Stimulated activated memory B cell treated with anti-CD40 and anti-IgM and Interleukin-4, amounts not matched to agents 10 μg/mL and 1 μg/mL and 100 μg/mL, for 72 hours (primary cell): ENCODE data around the gene DCTN4.
A peak's percentile ranks its signal among the peaks of the same experiment; 100 is the strongest.

Experiments
- ATAC-seq: fragments of 150-1000 bp; cut with Tn5 transposase; 2 replicates; pipeline ENCODE4 v1.10.0; 2021
- H3K27ac Mint-ChIP-seq: one replicate; pipeline ENCODE4 v1.8.0; 2022; ENCODE audit warnings: mild to moderate bottlenecking, mixed read lengths
- H3K27me3 Mint-ChIP-seq: one replicate; pipeline ENCODE4 v1.8.0; 2022; ENCODE audit warnings: mixed read lengths
- H3K36me3 Mint-ChIP-seq: one replicate; pipeline ENCODE4 v1.8.0; 2022; ENCODE audit warnings: mixed read lengths
- H3K4me1 Mint-ChIP-seq: one replicate; pipeline ENCODE4 v1.8.0; 2022; ENCODE audit warnings: mixed read lengths
- H3K4me3 Mint-ChIP-seq: one replicate; pipeline ENCODE4 v1.8.0; 2022; ENCODE audit warnings: mild to moderate bottlenecking, moderate library complexity, mixed read lengths
- H3K9me3 Mint-ChIP-seq: one replicate; pipeline ENCODE4 v1.8.0; 2022; ENCODE audit warnings: mixed read lengths

Gene DCTN4

GRCh38 chr5:150781706-150782614, 23.1 kb upstream of the DCTN4 start:
- Mint-ChIP-seq H3K4me3 (no peak overlapping the region), H3K36me3 (peaks cover 6% of the 10 kb centered on the region), H3K27ac (no peak overlapping the region), H3K9me3 (peaks cover 4% of the 10 kb centered on the region), H3K27me3 (peaks cover 54% of the 10 kb centered on the region), H3K4me1 (peaks cover 43% of the 10 kb centered on the region)
- ATAC-seq, result no peak

GRCh38 chr5:150780816-150781221, 22.0 kb upstream of the DCTN4 start:
- no peak overlapping the region for H3K4me3 Mint-ChIP-seq
- H3K4me1 Mint-ChIP-seq, result peaks cover 43% of the 10 kb centered on the region
- H3K27me3 Mint-ChIP-seq, result peaks cover 52% of the 10 kb centered on the region
- peaks cover 2% of the 10 kb centered on the region for H3K36me3 Mint-ChIP-seq
- H3K9me3 Mint-ChIP-seq, result peaks cover under 1% of the 10 kb centered on the region
- H3K27ac Mint-ChIP-seq, result no peak overlapping the region
- ATAC-seq, result no peak

- peak; percentile 84 for ATAC-seq
- H3K4me1 Mint-ChIP-seq, result peaks cover 43% of the 10 kb centered on the region
- peak overlapping the region; percentile 76 for H3K27ac Mint-ChIP-seq
- H3K27me3 Mint-ChIP-seq, result peaks cover 55% of the 10 kb centered on the region
- no peaks in the 10 kb centered on the region for H3K36me3 Mint-ChIP-seq
- H3K9me3 Mint-ChIP-seq, result no peaks in the 10 kb centered on the region
- peak overlapping the region; percentile 14 for H3K4me3 Mint-ChIP-seq
Measured at GRCh38 chr5:150780187-150780692, 21.4 kb upstream of the DCTN4 start.

DNA sequence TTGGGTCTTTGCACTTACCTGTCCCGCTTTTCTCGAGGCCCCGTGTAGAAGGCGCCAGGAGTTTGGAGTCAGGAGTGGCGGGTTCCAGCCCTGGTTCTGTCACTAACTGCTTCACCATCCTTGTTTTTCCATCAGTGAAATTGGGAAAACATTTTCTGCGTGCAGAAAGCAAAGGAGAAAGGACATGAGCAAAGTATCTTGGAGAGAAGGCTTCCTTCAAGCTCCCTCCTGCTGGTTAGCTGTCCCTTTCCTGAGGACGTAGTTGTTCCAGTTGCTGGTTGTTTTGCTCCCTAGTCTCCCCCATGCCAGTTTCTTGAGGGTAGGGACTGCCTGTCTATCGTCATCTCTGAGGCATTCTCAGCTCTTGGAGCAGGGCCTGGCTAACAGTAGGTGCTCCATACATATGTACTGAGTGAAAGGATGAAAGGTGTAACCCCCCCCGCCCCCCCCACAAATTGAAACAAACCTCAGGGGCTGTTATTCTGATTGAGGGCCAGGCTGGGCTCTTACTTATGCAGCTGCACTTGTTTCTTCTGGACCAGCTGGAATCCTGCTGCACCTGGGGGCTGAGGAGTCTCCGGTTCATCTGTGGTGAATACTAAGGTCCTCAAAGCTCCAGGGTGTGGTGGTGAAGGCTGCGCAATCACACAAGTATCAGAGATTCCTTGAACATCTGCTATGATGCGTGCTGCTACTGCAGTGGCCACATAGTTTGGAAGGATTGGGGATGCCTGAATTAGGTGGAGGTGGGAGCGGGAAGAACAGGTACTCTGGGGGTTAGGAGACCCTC, 20.8 kb upstream of the DCTN4 start:
- Mint-ChIP-seq H3K27ac (peak overlapping the region; percentile 76), H3K27me3 (peaks cover 57% of the 10 kb centered on the region)

GRCh38 chr5:150778517-150779396, 19.9 kb upstream of the DCTN4 start, which contains the start of gene SMIM3:
SMIM3 (plus strand) TSS chr5:150778757; CDS start chr5:150795441, 16,684 bp downstream.
- Mint-ChIP-seq H3K27me3 (peaks cover 57% of the 10 kb centered on the region), H3K27ac (peak within 1 kb of the TSS; percentile 76), H3K9me3 (no peaks in the 10 kb centered on the region), H3K4me3 (peak within 1 kb of the TSS; percentile 87), H3K4me1 (peaks cover 35% of the 10 kb centered on the region), H3K36me3 (no peaks in the 10 kb centered on the region)
- peak; percentile 24 for ATAC-seq

More for the DNA sequence above, 20.8 kb upstream of the DCTN4 start:
- no peak for ATAC-seq
- Mint-ChIP-seq H3K36me3 (no peaks in the 10 kb centered on the region), H3K9me3 (no peaks in the 10 kb centered on the region), H3K4me1 (peaks cover 43% of the 10 kb centered on the region), H3K4me3 (peak overlapping the region; percentile 87)

- no peak for ATAC-seq
- H3K36me3 Mint-ChIP-seq, result no peaks in the 10 kb centered on the region
- H3K27ac Mint-ChIP-seq, result no peak overlapping the region
- peaks cover 29% of the 10 kb centered on the region for H3K4me1 Mint-ChIP-seq
- peak overlapping the region; percentile 87 for H3K4me3 Mint-ChIP-seq
- no peaks in the 10 kb centered on the region for H3K9me3 Mint-ChIP-seq
- peaks cover 57% of the 10 kb centered on the region for H3K27me3 Mint-ChIP-seq
Measured at GRCh38 chr5:150778088-150778516, 19.3 kb upstream of the DCTN4 start.

DNA sequence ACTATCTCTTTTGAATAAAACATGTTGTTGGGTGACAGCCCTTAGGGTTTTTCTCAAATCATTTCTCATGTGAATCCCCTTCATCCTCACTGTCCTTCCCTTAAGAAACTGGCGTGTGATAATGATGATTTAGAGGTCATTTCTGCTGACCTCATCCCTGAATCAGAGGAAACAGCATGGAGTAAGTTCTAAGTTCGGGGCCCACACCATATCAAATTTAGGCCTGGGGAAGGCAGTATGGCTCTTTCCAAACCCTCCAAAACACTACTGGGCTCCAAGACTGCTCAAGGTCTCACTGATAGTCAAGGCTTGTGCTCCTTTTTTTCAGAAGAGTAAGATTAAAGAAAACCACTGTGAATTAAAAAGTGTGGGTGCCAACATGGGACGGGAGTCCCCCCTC, 18.9 kb upstream of the DCTN4 start:
- no peaks in the 10 kb centered on the region for H3K36me3 Mint-ChIP-seq
- peaks cover 57% of the 10 kb centered on the region for H3K27me3 Mint-ChIP-seq
- H3K27ac Mint-ChIP-seq, result no peak overlapping the region
- ATAC-seq, result no peak
- no peaks in the 10 kb centered on the region for H3K9me3 Mint-ChIP-seq
- peak overlapping the region; percentile 87 for H3K4me3 Mint-ChIP-seq
- peaks cover 28% of the 10 kb centered on the region for H3K4me1 Mint-ChIP-seq

DNA sequence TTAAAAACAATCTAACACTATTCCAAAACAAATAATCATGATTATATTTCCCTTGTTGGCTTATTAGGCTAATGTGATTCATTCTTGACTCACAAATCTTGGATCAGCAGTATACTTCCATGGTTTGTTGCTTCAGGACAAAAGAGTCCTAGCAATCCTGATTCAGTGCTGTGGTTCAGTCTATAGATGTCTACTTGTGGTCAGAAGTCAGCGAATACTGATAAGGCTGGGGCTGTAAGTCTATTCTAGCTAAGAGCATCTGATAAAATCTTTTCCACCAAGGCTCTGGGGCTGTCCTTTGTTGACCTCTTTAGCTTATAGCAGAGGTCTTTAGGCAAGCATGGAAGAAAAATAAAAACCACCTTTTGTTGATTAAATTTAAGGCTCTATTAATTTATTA, 15.3 kb upstream of the DCTN4 start:
- no peak for ATAC-seq
- Mint-ChIP-seq H3K4me3 (no peak overlapping the region), H3K27ac (no peak overlapping the region), H3K9me3 (peaks cover 7% of the 10 kb centered on the region), H3K27me3 (peaks cover 69% of the 10 kb centered on the region), H3K36me3 (peaks cover 6% of the 10 kb centered on the region), H3K4me1 (peaks cover 18% of the 10 kb centered on the region)

DNA sequence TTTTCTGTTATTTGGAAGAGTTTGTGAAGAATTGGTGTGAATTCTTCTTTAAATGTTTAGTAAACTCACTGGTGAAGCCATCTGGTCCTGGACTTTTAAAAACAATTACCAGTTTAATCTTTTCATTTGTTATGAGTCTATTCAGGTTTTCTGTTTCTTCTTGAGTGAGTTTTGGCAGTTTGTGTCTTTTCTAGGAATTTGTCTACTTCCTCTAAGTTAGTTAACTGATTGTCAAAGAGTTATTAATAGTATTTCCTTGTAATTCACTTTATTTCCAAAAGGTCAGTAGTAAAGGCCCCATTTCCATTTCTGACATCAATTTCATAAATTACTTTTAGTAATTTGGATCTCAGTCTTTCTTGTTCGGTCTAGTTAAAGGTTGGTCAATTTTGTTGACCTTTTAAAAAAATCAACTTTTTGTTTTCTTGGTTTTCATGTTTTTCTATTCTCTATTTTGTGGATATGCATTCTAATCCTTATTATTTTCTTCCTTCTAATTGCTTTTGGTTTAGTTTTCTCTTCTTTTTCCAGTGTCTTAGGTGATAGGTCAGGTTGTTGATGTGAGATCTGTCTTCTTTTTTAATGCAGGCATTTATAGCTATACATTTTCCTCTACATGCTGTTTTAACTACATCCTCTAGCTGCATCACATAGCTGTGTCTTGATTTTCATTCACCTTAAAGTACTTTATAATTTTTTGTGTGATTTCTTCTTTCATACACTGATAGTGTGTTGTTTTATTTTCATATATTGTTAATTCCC, 12.4 kb upstream of the DCTN4 start:
- Mint-ChIP-seq H3K4me3 (no peak overlapping the region), H3K36me3 (peaks cover 6% of the 10 kb centered on the region), H3K9me3 (peaks cover 7% of the 10 kb centered on the region), H3K27me3 (peaks cover 41% of the 10 kb centered on the region), H3K27ac (no peak overlapping the region), H3K4me1 (peaks cover 13% of the 10 kb centered on the region)
- no peak for ATAC-seq

- Mint-ChIP-seq H3K4me3 (no peak overlapping the region), H3K27me3 (peaks cover 50% of the 10 kb centered on the region), H3K36me3 (peaks cover 7% of the 10 kb centered on the region), H3K27ac (no peak overlapping the region), H3K4me1 (peaks cover 8% of the 10 kb centered on the region), H3K9me3 (peaks cover 4% of the 10 kb centered on the region)
- no peak for ATAC-seq
Measured at GRCh38 chr5:150766251-150766650, 7.4 kb upstream of the DCTN4 start.

GRCh38 chr5:150765799-150766169, 7.0 kb upstream of the DCTN4 start:
- Mint-ChIP-seq H3K9me3 (peaks cover 4% of the 10 kb centered on the region), H3K27ac (no peak overlapping the region), H3K27me3 (peaks cover 45% of the 10 kb centered on the region)

DNA sequence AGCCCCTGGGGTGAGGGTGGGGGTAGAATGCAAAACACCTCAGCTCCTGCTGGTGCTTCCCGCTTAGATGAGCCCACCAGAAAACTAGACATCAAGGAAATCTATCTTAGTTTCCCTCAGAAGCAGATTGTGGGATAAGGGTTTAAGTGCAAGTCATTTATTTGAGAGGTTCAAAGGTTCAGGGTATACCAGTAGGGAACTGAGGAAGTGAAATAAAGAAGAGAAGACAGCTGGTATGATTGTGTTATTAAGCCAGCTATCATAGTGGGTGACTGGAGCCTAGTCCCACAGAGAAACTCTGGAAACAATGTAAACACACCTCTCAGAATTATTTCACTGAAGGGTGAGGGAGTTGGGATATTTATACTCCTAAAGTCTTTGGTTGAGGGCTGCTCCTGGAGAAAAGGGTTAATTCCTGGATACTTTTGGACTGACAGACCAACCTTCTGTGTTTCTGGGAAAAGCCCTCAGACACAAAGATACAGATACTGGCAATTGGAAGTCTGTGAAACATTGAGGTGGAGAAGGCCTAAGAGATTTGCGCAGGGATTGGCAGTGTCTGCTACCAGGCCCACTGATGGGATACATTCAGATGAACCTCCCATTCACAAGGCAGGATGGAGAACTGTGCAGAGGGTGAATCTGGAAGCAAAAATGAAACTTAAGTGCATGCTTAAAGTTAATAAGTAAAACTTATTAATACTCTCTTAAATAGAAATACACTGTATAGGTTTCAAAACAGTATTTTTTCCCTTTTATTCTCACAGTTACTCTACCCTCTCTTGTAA, 6.4 kb upstream of the DCTN4 start:
- peaks cover 40% of the 10 kb centered on the region for H3K27me3 Mint-ChIP-seq
- no peak for ATAC-seq
- no peak overlapping the region for H3K27ac Mint-ChIP-seq
- no peak overlapping the region for H3K4me3 Mint-ChIP-seq
- H3K9me3 Mint-ChIP-seq, result peaks cover 4% of the 10 kb centered on the region
- H3K36me3 Mint-ChIP-seq, result peaks cover 6% of the 10 kb centered on the region
- H3K4me1 Mint-ChIP-seq, result no peaks in the 10 kb centered on the region

More at GRCh38 chr5:150765799-150766169, 7.0 kb upstream of the DCTN4 start:
- Mint-ChIP-seq H3K4me1 (peaks cover 3% of the 10 kb centered on the region), H3K4me3 (no peak overlapping the region), H3K36me3 (peaks cover 6% of the 10 kb centered on the region)
- no peak for ATAC-seq

DNA sequence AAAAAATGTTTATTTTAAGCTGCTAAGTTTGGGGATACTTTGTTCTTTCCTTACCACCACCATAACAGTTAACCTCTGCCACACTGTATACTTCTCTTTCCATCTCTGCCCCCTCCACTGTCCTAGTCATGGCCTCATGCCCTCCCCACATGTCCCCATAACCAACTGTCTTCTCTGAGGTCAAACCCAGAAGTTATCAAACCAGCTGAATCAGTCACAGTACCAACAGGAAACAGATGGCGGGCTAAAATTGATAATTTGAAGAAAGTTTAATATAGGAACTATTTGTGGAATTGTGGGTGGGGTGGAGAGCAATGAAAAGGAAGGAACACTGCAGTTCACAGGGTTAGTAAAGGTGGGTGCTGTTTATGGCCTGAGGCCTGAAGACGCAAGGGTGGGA, 5.7 kb upstream of the DCTN4 start:
- Mint-ChIP-seq H3K27me3 (peaks cover 33% of the 10 kb centered on the region), H3K36me3 (peaks cover 6% of the 10 kb centered on the region), H3K4me3 (no peak overlapping the region), H3K27ac (no peak overlapping the region), H3K4me1 (no peaks in the 10 kb centered on the region), H3K9me3 (peaks cover 4% of the 10 kb centered on the region)
- ATAC-seq, result no peak
